T follicular helper cell (primary cell): ENCODE results near the gene RABL3.
"Not testable (repeated sequence)": the region's sequence is repeated elsewhere in the genome, so short reads cannot be mapped to it uniquely, and the experiment has no call there.

ENCODE experiments used
- DNase-seq: peaks from one replicate; pipeline ENCODE4 v3.0.0-alpha.2; 2020; ENCODE audit warnings: low read depth
- total RNA-seq, 2 experiments: gene quantifications; one replicate each; lab custom pipeline; 2026; lab: John Stamatoyannopoulos, UW

RABL3 gene
- 49.0 to 68.9 reads per million in 2 experiments for total RNA-seq

- DNase-seq = peak; percentile 97
Measured at GRCh38 chr3:120742198-120742848, at the start of gene RABL3, which contains the start of gene GTF2E1. TSS of gene RABL3 (minus strand) at chr3:120742516. CDS start at chr3:120742507, 9 bp downstream. TSS of gene GTF2E1 (plus strand) at chr3:120742744. CDS start at chr3:120750553, 7,809 bp downstream.

- DNase-seq = no peak
Measured at GRCh38 chr3:120791913-120792312, 49.6 kb upstream of the RABL3 start.

- no peak for DNase-seq
Measured at GRCh38 chr3:120791010-120791409, 48.7 kb upstream of the RABL3 start.

DNA sequence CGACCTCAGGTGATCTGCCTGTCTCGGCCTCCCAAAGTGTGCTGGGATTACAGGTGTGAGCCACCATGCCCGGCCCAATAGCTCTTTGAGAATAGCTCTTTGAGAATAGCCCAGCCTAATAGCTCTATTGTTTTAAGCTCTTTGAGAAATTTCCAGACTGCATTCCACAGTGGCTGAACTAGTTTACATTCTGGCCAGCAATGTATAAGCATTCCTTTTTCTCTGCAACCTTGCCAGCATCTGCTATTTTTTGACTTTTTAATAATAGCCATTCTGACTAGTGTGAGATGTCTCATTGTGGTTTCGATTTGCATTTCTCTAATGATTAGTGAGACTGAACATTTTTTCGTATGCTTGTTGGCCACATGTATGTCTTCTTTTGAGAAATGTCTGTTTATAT is 43.5 kb upstream of the RABL3 start:
- not testable (repeated sequence) for DNase-seq

DNA sequence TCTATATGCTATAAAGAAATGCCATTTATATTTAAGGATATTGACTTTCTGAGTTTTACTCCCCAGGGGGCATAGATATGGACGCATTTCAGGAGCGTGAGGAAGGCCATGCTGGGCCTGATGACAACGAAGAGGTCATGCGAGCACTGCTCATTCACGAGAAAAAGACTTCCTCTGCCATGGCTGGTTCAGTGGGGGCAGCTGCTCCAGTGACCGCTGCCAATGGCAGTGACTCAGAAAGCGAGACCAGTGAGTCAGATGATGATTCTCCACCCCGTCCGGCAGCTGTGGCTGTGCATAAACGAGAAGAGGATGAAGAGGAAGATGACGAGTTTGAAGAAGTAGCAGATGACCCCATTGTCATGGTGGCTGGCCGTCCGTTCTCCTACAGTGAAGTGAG is 38.7 kb upstream of the RABL3 start:
- no peak for DNase-seq

GRCh38 chr3:120778776-120779175 is 36.5 kb upstream of the RABL3 start:
- DNase-seq = no peak

GRCh38 chr3:120775411-120775810 is 33.1 kb upstream of the RABL3 start:
- no peak for DNase-seq

GRCh38 chr3:120773932-120774331 is 31.6 kb upstream of the RABL3 start:
- no peak for DNase-seq

DNA sequence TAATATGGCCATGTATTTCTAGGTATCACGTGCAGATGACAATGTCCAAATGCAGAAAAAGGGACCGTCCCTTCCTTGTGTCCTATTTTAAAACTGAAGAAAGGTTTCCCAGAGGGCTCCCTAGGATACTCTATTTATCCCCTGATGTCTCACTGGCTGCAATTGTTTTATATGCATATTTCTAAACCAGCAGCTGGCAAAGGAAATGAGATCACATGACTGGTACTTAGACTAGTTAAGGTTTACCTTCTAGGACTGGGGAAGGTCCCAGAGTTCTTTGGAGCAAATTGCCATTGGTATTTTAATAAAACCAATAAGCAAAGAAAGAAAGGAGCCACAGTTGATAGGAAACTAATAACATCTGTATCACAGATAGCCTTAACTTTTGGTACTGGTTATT is 29.8 kb upstream of the RABL3 start:
- no peak for DNase-seq

- DNase-seq = no peak
Measured at GRCh38 chr3:120770891-120771290, 28.6 kb upstream of the RABL3 start.

DNA sequence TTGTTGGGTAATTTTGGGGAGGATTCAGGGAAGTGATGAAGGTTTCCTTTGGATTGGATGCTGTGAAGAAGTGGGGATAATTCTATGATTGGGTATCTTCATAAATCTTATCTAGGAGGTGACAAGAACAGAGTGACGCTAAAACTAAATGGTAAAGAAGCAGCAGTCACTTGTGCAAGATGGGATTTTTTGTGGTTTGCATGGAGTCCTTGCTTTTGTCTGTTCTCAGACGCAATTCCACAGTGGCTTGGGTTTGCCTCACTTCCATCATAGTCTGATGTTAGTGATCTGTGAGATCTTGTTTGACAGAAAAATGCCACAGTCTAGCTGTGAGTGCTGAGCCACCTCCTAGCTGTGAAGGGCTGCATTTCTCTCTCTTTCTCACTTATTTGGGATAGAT is 27.1 kb upstream of the RABL3 start:
- DNase-seq = no peak

- DNase-seq = no peak
Measured at GRCh38 chr3:120767106-120767505, 24.8 kb upstream of the RABL3 start.

- DNase-seq = no peak
Measured at GRCh38 chr3:120766576-120766975, 24.3 kb upstream of the RABL3 start.

- DNase-seq = no peak
Measured at GRCh38 chr3:120765830-120766493, 23.6 kb upstream of the RABL3 start.

DNA sequence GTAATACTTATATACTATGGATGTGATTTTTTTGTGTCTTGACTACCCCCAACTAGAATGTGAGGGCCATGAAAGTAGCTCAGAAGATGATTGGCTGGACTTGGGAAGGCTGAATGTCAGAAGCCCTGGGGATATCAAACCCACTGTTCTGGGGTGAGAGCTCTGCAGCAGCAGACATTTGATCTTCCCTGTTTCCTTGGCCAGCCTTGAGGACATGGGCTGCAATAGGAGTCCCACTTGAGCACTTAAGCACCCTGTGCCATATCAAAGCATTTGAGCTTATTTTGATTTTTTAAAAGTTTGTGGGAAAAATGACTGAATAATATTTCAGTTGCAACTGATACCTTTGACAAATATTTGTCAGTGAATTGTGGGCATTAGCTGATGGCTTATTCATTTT is 21.9 kb upstream of the RABL3 start:
- DNase-seq = no peak

DNA sequence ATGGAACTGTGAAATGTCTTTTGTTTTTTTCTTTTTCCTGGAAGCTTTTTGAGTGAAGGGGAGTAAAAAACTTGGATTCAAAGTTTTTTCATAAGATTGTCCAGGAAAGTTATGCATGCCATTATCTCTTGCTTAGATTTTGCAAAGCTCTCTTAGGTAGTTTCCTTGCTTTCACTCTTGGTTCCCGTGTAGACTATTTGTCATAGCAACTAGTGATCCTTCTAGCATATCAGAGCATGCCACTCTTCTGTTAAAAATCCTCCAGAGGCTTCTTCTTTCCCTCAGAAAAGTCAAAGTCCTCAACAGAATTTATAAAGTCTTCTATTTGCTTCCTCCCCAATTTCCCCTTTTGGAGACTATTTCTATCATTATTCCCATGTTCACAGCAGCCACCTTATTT is 21.3 kb upstream of the RABL3 start:
- no peak for DNase-seq

DNA sequence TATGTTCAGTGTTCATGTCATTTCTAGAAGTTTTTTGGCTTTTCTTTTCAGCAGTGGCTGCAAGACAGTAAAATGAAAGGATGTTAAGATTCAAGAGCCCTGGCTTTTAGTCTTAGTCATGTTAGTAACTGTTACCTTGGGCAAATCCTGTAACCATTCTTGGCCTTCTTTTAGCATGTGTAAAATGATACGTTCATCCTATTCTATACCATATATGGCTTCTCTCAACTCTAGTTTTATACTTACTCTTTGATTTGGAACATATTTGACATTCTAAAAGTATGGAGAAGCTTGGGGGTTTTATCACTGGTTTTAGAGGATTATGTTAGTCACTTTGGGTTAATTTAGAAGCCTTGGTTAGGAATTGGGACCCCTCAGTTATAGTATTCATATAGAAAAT is 20.3 kb upstream of the RABL3 start:
- DNase-seq = no peak

- DNase-seq = not testable (repeated sequence)
Measured at GRCh38 chr3:120758551-120758950, 16.2 kb upstream of the RABL3 start.

DNA sequence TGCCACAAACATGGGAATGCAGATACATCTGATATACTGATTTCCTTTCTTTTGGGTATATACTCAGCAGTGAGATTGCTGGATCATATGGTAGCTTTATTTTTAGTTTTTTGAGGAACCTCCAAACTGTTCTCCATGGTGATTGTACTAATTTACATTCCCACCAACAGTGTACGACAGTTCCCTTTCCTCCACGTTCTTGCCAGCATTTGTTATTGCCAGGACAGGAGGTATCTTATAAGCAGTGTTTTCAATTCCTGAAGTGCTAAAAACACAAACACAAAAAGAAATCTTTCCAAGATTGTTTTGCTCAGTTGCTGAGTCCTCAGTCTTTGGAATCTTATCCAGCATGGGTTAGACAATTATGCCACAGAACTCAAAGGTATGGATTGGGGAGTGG is 13.7 kb upstream of the RABL3 start:
- no peak for DNase-seq

- no peak for DNase-seq
Measured at GRCh38 chr3:120753810-120754209, 11.5 kb upstream of the RABL3 start.

- no peak for DNase-seq
Measured at GRCh38 chr3:120752865-120753264, 10.5 kb upstream of the RABL3 start.

GRCh38 chr3:120752230-120752629 is 9.9 kb upstream of the RABL3 start:
- DNase-seq = no peak

GRCh38 chr3:120749843-120750242 is 7.5 kb upstream of the RABL3 start:
- DNase-seq = no peak

DNA sequence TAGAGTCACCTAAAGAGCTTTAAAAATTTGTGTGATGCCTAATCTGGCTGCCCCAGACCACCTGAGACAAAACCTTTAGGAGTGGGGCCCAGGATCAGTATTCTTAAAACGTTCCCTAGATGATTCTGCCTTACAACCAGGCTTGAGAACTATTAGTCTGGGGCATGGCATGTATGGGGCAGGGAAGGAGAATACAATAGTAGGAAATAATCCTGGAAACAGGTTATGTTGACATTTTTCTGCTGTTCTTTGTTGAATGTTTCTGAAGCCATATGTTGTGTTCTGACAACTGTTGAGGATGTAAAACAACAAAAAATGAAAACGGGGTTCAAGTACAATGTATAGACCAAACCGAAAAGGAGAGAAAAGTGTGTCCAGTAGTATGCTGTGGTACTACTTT is 3.1 kb upstream of the RABL3 start:
- no peak for DNase-seq
